ENCODE data around the gene TMEM150B. TPM values are rescaled to one million over a fixed set of nuclear protein-coding genes. Genes with fewer than 3 reads are reported as not detected.

TMEM150B gene, protein sequence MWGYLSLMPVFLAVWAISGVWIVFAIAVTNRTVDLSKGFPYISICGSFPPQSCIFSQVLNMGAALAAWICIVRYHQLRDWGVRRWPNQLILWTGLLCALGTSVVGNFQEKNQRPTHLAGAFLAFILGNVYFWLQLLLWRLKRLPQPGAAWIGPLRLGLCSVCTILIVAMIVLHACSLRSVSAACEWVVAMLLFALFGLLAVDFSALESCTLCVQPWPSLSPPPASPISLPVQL
- total RNA-seq (2014; rRNA removed; shearing (Covaris generic)) = not detected in 2 replicates

DNA sequence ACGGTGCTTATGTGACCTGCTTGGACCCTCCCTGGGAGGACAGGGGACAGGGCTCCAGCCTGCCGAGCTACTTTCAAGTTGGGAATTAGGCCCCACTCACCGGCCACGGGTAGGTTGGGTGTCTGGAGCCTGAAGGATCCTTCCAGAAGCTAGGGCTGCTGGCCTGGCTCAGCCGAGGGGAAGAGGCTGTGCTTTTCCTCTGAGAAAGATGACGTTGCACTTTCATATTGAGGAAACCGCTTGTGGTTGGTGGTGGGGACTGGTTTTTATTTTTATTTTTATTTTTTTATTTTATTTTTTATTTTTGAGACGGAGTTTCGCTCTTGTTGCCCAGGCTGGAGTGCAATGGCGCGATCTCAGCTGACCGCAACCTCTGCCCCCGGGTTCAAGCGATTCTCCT is at the start of gene TMEM150B:
TMEM150B (minus strand) TSS at position 170 of the 400 bp plus-strand sequence. CDS start 4,305 bp downstream, outside the sequence.
- no peak for DNase-seq (ENCODE audit: low spot score)

DNA sequence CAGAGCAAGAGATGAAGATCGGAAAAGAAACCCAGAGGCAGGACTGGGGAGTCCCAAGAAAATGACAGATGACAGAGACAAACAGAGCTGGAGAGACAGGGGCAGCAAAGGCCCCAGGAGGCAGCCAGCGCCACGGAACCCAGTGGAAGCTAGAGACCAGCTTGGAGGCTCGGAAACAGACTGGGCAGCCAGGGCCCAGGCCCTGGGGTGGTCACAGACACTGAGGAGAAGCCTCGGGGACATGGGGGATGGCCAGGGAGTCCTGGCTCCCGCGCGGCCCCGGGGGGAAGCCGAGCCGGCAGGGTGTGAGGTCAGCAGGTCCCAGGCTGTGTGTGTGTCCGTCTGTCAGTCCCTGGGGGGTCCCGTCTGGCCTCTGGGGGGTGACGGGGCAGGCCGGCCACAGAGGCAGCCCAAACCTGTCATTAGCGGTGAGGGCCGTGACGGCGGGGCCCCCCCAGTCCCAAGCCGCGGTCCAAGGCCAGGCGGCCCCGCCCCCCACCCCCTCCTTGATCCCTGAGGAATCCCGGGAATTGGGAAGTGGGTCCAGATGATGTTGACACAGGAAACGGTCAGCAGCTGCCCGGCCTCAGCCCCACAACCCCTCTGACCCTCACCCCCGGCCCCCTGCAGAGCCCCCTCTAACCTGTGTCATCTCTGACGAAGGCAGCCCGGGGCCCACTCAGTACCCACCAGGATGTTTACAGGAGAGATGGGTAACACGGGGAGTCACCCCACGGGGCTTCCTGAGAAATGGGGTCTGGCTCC is 49.0 kb upstream of the TMEM150B start:
- DNase-seq (ENCODE audit: low spot score) = peak; percentile 73

DNA sequence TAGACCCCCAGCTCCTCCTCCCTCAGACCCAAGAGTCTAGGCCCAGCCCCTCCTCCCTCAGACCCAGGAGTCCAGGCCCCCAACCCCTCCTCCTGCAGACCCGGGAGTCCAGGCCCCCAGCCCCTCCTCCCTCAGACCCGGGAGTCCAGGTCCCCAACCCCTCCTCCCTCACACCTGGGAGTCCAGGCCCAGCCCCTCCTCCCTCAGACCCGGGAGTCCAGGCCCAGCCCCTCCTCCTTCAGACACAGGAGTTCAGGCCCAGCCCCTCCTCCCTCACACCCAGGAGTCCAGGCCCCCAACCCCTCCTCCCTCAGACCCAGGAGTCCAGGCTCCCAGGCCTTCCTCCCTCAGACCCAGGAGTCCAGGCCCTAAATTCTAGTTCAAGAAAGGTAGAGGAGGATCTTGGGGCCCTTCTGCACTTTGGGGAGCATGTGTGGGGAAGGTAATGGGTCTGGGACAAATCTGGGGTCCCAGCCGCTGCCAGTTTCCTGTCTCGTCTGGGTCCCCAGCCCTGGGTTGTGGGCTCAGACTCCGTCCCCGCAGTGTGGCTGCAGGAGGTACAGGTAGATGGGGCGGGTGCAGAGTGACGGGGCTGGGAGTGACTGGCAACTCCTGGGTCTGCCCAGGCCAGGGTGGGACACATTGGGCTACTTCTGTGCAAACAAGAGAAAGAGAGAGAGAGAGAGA is 48.3 kb upstream of the TMEM150B start:
- DNase-seq (ENCODE audit: low spot score) = no peak

DNA sequence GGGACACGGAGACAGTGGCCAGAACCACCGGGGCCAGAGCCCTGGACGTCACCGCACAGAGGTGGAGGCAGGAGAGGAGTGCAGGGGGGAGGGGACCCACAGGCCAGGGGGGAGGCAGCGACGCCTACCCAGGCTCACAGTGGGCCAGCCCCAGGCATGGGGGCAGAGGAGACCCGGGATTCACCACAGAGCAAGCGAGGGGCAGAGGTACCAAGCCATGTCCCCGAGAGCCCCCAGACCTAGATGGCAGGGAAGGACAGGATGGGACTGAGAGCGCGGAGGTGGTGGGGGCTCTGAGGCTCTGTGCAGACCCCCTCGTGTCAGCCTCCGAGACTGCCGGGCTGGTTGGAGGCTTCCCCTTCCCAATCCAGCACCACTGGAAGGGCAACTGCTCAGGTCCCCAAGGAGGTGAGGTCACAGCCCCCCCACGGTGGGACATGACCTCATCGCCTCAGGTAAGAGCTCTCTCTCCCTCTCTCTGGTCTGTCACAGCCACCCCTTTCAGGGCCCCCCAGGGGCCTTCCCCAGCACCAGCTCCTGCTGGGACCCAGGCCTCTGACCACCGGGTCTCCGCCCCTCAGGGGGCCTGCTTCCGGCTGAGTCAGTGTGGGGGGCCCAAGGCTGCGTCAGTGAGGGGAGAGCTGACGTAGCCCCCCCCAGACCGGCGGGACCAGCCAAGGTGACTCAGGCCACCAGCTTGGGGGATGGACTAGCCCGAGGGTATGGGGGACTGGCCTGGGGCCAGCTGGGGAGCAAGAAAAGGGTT is 47.4 kb upstream of the TMEM150B start:
- peak; percentile 69 for DNase-seq (ENCODE audit: low spot score)

DNA sequence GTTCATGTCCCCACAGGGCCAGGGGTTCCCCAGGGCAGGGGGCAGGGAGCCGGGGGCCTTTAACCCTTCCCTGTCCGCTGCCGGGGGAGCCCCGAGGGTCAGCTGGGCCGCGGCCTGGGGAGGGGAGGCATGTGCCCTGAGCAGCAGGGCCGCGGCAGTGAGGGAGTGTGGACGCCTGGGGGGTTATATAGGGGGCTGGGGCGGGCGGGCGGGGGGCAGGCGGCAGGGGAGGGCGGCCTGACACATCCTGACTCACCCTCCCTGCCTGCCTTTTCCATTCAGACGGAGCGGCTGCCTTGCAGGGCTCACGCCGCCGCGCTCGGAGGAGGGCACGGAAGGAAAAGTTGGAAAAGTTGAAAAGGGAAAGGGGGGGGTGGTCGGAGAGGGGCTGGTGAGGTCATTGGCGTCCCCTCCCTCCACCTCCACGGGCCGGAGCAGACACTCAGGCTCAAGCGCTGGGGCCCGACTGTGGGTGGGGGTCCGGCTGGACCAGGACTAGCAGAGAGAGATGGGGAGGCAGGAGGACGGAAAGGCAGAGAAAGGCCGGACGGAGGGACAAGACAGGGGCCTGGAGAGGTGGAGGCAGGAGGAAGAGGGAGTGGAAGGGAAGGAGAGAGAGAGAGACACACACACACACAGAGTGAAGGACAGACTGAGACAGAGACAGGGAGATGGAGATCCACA is 45.3 kb upstream of the TMEM150B start, which contains the start of gene IL11:
IL11 (minus strand) TSS at position 159 of the 684 bp plus-strand sequence; CDS start at position 6, 153 bp downstream.
- peak; percentile 77 for DNase-seq (ENCODE audit: low spot score)

DNA sequence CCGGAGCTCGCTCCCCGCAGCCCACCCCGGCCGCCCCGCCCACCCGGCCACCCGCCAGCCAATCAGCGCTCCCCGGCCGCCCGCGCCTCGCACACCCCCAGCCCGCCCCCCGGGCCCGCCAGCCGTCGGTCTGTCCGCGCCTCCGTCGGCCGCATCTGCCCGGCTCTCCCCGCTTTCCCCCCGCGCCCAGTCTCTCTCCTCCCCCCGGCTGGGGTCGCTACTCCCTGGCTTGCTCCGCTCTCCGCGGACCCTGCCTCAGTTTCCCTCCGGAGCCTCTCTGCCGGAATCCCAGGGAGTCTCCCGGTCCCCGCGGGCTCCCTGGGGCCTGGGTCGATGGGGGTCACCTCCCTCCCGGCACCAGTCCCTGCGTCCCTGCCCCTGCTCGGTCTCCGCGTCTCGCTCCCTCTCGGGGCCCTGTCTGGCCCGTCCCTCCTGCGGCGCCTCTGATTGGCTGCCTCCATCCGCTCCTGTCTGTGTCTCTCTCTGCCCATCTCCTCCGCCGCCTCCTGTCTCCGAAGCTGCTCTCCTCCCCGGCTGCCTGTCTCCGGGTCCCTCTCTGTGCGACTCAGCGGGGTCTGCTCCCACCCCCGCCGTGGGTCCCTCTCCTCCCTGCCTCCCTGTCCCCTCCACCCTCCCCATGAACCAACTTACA is 44.6 kb upstream of the TMEM150B start:
- peak; percentile 78 for DNase-seq (ENCODE audit: low spot score)

DNA sequence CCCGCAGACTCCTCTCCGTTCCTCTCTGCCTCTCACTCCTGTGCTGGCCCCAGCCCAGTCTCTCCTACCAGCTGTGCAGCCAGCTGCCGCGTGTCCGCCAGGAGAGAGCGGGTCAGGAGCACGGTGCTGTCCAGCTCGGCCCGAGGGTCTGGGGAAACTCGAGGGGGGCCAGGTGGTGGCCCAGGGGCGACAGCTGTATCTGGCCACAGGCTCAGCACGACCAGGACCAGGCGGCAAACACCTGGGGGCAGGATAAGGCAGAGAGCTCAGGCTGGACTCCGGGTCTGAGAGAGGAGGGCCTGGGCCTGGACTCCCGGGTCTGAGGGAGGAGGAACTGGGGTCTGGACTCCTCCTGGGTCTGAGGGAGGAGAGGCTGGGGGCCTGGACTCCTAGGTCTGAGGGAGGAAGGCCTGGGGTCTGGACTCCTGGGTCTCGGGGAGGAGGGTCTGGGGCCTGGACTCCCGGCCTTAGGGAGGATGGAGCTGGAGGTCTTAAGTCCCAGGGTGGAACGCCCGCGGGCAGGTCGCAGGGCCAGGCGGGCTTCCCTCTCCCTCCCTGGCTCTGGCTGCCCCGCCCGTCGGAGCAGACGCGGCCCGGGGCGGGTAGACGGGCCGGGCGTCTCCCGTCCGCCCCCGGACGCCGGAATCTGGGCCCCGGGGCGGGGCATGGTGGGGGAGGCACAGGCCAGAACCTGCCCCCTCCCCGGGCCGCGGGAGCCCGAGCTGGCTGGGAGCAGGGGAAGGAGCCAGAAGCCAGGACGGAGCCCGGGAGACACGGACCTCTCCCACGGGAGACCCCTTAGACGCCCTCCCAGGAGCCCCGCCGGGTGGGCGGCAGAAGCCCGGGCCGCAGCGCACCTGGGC is 43.8 kb upstream of the TMEM150B start:
- peak; percentile 46 for DNase-seq (ENCODE audit: low spot score)

DNA sequence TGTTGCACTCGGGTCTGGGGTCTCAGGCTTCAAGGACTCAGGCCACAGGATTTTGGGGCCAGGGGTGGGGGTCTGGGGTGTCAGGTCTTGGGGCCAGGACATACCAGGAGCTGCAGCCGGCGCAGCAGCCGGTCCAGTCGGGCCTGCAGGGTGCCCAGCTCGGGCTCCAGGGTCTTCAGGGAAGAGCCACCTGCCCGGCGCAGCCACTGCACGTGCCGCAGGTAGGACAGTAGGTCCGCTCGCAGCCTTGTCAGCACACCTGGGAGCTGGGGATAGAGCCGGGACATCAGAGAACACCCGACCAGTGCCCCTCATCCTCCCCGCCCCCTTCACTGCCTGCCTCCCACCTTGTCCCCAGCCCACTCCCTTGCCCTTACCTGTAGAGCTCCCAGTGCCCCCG is 43.0 kb upstream of the TMEM150B start:
- no peak for DNase-seq (ENCODE audit: low spot score)

DNA sequence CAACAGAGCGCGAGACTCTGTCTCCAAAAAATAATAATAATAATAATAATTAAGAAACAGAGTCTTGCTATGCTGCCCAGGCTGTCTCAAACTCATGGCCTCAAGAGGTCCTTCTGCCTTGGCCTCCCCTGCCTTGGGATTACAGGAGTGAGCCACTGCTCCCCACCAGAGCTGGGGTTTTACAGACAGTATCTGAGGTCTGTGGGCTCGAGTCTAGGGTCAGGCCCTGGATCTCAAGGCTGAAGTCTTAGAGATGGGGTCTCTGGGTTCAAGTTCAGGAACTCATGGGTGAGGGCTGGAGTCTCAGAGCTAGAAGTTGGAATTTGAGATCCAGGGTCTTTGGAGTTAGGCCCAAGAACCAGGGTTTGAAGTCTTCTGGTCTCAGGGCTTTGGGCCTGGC is 41.6 kb upstream of the TMEM150B start:
- no peak for DNase-seq (ENCODE audit: low spot score)

DNA sequence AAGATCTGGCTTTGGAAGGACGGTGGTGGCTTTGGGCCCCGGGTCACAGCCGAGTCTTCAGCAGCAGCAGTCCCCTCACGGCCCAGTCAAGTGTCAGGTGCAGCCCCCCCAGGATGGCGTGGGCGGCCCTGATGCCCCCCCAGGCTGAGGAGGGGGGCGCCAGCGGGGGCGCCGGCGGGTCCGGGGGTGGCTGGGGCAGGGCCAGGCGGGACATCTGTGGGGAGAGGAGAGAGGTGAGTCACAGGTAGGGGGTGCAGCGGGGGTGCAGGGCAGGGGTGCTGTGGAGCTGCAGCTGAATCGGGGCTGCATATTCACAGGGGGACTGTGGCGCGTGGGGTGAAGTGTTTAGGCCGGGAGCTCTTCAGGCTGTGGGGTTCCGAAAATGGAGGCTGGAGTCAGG is 40.8 kb upstream of the TMEM150B start:
- no peak for DNase-seq (ENCODE audit: low spot score)

DNA sequence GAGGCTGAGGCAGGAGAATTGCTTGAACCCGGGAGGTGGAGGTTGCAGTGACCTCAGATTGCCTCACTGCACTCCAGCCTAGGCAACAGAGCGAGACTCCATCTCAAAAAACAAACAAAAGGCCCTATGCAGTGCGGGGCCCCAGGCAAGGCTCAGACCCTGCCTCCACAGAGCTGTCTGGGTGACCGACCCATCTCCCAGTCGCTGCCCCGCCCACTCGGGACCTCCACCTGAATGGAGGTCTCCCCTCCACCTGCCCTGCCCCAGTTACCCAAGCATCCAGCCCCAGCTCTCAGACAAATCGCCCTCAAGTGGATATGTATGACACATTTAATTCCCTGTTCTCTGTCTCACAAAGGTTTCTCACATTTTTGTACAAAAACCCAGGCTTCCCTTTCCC is 40.1 kb upstream of the TMEM150B start:
- no peak for DNase-seq (ENCODE audit: low spot score)

DNA sequence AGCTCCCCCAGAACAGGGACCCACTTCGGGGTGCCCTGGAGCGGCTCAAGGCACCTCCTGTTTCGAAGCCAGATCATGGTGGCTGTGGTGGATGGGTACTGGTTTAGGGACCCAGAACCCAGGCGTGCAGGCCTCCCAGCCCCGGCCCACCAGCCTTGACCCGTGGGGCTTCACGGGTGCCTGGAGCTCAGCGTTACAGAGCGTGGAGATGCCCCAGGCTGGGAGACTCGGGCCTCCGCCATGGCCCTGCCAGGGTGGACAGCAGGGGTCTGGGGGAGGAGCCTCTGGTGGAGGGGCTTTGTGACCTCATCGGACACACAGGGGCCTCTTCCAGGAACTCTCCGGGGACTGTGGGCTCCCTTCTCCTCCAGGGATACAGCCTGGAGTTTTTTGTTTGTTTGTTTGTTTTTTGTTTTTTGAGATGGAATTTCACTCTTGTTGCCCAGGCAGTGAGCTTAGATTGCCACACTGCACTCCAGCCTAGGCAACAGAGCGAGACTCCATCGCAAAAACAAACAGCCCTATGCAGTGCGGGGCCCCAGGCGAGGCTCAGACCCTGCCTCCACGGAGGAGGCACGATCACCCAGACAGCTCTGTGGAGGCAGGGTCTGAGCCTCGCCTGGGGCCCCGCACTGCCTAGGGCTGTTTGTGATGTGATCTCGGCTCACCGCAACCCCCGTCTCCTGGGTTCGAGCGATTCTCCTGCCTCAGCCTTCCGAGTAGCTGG is 38.0 kb upstream of the TMEM150B start, which contains the start of gene GARIN5B:
GARIN5B (minus strand) TSS at position 271 of the 727 bp plus-strand sequence; CDS start at position 77, 194 bp downstream.
- DNase-seq (ENCODE audit: low spot score) = no peak

DNA sequence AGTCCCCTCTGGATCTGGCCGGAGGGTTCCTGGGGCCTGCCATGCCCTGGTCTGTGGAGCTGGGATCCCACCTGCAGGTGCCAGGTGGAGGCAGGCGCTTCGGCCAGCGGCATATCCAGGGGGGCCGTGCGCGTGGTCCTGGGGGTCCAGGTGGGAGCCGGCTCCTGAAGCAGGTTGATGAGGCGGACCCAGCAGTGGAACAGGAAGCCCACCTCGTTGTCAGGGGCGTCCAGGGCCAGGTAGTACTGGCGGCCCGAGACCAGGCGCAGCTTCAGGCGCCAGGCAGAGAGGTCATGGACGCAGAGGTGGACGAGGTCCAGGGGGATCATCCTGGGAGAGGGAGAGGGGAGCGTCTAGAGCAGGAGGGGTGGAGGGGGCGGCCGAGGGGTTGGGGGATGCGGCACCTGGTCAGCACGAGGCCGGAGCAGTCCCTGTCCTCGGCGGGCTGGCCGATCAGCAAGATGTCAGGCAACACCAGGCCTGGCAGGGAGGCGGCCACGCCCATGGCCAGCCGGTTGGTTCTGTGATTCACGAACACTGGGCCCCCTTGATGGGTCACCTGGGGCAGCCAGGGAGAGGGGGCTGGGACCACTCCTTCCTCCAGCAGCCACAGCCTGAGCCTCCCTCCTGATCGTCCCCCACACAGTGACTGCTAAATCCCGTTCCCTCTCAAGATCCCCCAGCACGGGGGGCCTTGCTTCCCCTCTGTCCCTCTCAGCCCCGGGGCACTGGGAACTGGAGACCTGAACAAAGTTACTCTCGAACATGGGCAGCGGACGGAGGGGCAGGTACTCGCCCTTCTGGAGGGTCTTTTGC is 37.2 kb upstream of the TMEM150B start:
- DNase-seq (ENCODE audit: low spot score) = no peak

DNA sequence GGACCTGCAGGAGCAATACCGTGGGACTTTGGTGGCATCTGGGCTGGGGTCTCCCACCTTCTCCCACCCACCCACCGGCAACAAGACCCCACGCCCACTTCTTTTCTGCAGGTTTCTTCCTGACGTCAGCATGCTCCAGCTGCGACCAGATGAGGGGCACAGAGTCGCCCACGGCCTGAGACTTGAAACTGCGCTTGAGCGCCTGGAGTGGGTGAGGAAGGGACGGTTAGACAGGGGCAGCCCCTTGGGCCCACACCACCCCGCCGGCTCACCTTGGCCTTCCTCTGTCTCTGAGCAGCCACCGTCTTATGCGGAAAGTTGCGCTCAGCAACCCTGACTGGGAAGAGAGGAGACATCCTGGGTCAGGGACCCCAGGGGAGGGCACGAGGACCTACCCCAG is 35.8 kb upstream of the TMEM150B start:
- DNase-seq (ENCODE audit: low spot score) = no peak

DNA sequence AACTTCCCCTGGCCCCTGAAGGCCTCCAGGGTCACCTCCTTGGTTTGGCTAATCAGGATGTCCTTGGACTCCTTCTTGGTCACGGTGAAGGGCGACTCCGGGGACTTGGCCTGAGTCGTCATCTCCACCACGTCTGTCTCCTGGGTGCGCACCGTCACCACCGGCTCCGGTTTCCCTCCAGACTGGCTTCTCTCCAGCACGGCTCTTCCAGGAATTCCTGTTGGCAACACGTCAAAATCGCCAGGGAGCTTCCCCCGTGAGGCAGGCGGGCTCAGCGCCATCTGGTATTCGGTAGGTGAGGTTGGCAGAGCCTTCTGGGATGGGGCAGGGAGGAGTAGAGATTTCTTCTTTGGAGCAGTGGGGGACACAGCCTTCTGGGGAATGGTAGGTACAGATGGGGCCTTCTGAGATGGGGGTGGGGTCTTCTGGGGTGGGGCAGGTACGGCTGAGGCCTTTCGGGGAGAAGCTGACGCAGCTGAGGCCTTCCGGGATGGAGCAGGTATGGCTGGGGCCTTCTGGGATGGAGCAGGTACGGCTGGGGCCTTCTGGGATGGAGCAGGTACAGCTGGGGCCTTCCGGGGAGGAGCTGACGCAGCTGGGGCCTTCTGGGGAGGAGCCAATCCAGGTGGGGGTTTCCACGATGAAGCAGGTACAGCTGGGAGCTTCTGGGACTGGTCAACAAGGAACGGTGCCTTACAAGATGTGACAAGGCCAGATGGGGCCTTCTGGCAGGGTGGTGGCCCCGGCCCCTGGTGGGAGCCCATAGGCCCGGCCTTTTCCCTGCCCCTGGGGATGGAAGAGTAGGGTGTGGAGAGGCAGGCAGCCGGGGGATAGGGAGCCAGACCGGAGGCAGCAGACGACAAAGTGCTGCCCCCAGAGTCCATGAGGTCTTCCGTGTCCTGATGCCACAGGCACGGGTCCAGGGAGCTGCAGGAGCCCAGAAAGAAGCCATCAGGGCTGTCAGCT is 34.1 kb upstream of the TMEM150B start:
- DNase-seq (ENCODE audit: low spot score) = no peak

DNA sequence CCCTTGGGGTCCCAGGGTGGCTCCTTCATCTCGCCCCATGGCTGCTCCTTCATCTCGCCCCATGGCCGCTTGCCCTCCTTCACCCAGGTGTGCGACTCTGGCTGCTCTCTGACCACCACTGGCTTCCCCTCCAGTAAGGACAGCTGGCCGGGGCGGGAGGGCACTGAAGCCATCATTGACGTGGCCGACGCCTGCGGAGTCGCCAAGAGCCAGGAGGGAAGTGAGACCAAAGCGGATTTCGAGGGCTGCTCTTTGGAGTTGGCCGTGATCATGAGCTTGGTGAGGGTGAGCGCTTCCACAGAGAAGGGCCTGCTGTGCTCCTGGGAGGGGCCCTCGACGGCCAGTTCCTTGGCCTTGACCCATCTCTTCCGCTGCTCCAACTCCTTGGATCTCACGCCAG is 33.4 kb upstream of the TMEM150B start:
- DNase-seq (ENCODE audit: low spot score) = no peak
